ENCODE data around the gene CSTF3.
A peak's percentile ranks its signal among the peaks of the same experiment; 100 is the strongest.
"Not testable (repeated sequence)": the region's sequence is repeated elsewhere in the genome, so short reads cannot be mapped to it uniquely, and the experiment has no call there.

CSTF3 gene

GRCh38 chr11:33072465-33072864, 88.8 kb downstream of the CSTF3 start:
- DNase-seq, result no peak

DNA sequence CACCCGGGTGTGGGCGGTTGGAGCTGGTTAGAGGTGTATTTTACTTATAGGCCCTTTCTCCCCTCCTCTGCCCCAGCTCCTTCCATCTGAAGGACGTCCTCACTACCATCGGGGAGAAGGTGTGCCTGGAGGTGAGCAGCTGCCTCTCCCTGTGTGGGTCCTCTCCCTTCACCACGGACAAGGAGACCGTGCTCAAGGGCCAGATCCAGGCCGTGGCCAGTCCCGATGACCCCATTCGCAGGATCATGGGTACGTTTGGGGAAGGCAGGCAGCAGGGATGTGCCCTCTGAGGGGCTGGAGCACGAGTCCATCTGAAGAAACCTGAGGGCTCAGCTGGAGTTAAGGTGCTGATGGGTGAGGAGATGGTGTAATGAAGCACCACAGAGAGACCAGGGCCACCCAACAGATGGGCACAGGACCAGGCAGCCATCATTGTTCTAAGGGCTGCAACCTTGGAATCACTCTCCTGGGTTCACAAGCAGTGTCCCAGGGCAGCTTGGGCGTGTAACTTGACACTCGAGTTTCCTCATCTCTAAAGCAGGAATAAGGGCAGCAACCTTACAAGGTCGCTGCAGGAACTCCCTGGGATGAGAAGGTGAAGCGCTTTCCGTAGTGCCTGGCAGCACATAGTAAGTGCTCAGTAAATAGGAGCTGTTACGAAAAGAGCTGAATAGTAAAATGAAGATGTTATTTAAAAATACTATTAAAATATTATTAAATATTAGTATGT, 92.5 kb downstream of the CSTF3 start:
- no peak for DNase-seq

DNA sequence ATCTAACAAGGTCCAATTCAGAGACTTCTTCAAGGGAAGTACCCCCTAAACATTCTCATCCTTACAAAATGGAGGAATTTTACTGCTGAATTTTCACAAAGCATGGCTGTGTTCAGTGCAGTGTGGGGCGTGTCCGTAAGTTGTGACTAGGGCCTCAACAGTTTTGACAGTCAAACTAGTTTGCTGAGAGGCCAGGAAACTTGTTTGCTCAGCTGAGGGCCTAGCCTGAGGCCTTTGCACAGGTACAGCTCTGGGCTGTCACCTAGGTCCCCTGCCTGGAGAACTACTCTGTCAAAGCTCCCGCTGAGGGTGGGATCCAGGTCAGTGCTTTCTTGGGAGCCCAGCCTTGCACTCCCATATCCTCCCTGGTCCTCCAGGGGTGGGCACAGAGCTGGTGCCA, 94.0 kb downstream of the CSTF3 start:
- DNase-seq, result no peak

GRCh38 chr11:33065445-33066178, 95.7 kb downstream of the CSTF3 start:
- peak; percentile 61 for DNase-seq

DNA sequence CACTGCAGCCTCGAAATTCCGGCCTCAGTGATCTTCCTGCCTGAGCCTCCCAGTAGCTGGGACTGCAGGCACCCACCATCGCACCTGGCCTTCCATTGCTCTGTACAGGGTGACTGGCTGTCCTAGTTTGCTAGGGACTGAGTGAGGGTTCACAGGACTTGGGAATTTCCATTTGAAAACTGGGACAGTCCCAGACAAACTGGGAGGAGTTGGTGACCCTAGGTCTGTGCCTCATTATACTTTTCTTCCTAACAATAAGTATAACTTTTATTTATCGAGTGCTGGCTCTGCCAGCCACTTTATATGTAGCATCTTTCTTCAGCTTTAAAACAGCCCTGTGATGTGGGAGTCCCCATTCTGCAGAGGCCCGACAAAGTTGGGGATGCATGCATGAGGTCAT, 96.4 kb downstream of the CSTF3 start:
- DNase-seq, result no peak

GRCh38 chr11:33064033-33064825, 97.1 kb downstream of the CSTF3 start:
- no peak for DNase-seq

- DNase-seq, result peak; percentile 68
Measured at GRCh38 chr11:33063326-33063881, 97.9 kb downstream of the CSTF3 start.

GRCh38 chr11:33062137-33062536, 99.1 kb downstream of the CSTF3 start:
- DNase-seq, result peak; percentile 31

GRCh38 chr11:33060271-33060670, 101.0 kb downstream of the CSTF3 start:
- DNase-seq, result no peak

DNA sequence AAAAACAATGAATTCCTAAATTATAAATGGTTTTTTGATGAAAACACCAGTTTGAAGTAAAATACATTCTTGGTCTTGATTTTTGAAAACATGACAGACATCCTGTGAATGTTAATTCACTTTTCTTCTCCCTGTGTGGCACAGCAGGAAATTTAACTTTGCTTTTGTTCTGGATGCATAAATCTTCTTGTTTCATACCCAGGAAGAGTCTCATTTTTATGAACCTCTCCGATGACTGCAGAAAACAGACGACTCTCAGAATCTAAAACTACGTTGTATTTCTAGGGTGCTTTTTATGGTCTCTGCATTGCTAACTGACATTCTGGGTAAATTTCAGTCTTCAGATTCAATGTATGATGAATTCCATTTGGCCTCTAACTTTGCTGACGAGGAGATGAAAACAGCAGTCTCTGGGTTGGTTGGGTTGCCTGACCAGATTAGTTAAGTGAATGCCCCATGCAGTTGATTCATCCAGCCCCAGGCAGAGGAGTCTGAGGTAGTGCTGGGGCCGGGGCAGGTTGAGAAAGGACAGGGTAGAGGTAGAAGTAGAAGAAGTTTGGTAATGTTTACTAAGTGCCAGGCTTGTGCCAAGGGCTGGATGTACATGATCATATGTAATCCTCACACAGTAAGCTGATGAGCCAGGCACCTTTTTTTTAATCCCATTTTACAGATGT, 101.8 kb downstream of the CSTF3 start:
- DNase-seq, result no peak

DNA sequence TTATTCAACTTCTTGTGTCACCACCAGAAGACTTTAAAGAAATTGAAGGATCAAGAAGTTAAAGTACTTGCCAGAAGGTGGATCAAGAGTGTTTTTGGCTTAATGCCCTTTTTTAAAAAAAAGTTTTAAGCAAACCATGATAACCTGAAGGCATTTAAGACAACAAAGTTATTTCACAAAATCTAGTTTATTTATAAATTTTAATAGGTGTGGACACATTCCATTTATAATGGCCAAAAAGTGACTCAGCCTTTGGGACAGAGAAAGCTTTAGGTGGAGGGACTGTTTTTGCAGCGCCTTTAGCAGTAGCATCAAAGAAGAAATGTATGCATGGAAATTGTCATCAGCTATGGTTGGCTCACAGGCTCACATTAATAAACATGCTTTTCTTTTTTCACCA, 104.0 kb downstream of the CSTF3 start:
- DNase-seq, result no peak

DNA sequence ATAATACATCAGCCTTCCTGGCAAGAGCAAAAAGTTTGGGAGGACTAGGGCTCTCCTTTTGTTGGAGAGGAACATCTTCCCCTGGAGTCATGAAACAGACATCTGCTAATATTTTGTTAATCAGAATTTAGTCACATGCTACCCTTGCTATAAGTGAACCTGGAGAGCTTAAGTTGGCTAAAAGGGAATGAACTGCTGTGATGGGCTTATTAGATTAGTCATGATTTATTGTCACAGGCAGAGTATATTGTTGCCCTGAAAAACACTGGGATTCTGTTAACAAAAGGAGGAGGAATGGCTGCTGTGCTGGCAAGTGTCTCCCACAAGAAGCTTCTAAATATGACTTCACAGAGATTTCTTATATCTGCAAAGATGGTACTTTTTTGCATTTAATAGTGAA, 105.9 kb downstream of the CSTF3 start:
- no peak for DNase-seq

- no peak for DNase-seq
Measured at GRCh38 chr11:33052231-33052630, 109.0 kb downstream of the CSTF3 start.

GRCh38 chr11:33049565-33050408, 111.5 kb downstream of the CSTF3 start:
- not testable (repeated sequence) for DNase-seq

GRCh38 chr11:33048701-33049100, 112.6 kb downstream of the CSTF3 start:
- not testable (repeated sequence) for DNase-seq

DNA sequence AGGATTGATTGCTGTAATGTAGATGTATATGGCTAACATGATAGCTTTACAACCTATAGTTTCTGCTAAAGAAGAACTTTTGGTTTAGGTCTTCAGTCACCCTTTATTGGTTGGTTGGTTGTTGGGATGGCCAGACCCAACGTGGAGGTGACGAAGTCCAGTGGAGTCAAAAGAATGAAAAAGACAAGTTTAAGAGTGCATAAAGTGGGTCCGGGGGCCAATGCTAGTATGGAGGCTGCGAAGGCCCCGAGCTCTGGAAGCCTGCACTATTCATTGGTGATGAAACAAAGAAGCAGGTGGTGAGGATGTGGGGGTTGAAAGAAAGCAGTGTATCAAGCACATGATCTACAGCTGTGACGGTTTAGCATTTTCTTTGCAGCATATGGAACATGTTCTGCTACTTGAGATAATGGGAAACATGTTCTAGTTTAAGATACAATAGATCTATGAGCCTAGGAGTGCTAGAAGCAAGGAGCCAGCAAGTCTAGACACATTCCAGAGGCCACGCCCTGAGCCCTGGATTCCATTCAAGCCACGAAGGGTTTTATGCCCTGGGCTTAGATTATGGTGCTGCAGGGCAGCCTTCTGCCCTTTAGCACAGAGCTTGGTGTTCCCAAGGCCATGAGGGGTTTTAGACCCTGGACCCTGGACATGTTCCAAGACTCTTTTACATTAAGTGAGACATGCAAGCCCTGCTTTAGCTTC, 115.6 kb downstream of the CSTF3 start:
- DNase-seq, result peak; percentile 57

DNA sequence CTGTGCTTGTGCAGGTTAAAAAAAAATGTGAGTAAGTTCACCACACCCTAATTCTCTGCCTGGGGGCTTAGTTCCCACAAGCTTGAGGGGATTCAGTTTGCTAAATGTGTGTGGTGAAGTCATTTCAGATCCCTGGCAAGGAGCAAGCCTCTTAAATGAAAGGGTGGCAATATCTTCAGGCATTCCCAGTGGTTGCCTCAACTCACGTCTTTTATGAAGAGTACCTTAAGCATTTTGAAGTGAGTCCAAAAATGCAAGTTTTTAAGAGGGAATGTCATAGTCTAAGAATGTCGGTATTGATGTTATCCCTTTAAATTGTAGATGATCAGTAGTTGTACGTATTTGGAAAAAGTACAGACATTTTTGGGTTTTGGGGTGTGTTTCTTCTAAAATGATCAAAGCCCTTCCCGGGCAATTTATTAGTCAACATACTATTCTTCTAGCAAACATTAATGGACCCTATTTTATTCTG, 117.0 kb downstream of the CSTF3 start:
- DNase-seq, result peak; percentile 39

- no peak for DNase-seq
Measured at GRCh38 chr11:33043221-33043830, 118.0 kb downstream of the CSTF3 start.

DNA sequence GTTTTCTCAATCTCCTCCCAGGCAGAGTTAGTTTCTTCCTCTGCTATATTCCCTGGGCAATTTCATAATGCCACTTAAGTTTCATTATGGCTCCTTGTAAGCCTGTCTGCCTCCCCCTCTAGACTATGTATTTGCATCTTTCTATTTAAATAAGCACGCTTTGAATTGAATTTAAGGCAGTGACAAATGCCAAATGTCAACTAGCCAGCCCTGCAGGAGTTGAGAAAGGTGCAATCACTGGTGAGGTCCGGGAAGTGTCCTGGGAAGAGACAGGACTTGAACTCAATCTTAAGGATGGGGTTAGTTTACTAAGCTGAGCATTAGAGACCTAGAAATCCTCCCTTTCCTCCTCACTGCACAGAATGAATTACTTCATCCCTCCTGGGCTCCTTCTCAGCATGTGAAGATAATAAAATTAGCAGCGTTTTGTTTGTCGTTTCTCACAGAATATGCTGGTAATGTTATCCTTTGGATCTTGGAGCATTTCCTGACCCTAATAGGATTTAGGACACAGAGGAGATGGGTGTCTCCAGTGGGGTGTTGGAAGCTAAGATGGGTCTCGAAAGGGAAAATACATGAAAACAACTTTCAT, 120.3 kb downstream of the CSTF3 start:
- DNase-seq, result no peak
